Kidney (tissue), 14 donors: Measurements from ENCODE around the gene PEPD. TPM values are rescaled to one million over a fixed set of nuclear protein-coding genes. Genes with fewer than 3 reads are reported as not detected.

ENCODE experiments used
- DNase-seq, 5 donors: peaks; one replicate each; pipeline ENCODE4 v3.0.0-alpha.2; 2013 to 2020
- FAIRE-seq: peaks from 2 replicates; lab custom pipeline; 2012; peaks lifted over from hg19 to GRCh38; lab: Jason Lieb, UNC
- H3K27ac ChIP-seq, 2 donors: one replicate each; pipeline ENCODE4 v1.7.0; 2013; ENCODE audit warnings: low read depth in 2 of 2, low read length in 2 of 2, inconsistent platforms in 1 of 2
- H3K27me3 ChIP-seq: one replicate; pipeline ENCODE4 v1.7.1; 2013; ENCODE audit warnings: low read length, inconsistent platforms; ENCODE audit not compliant: control insufficient read depth, insufficient read depth
- H3K36me3 ChIP-seq, 3 donors: one replicate each; pipeline versions ENCODE4 v1.7.0 to v1.7.1; 2013; ENCODE audit warnings: low read length in 3 of 3, control low read depth in 1 of 3, inconsistent platforms in 1 of 3; ENCODE audit not compliant: insufficient read depth in 3 of 3, control insufficient read depth in 2 of 3
- H3K4me1 ChIP-seq, 3 donors: one replicate each; pipeline versions ENCODE4 v1.7.0 to v1.7.1; 2013; ENCODE audit warnings: low read length in 3 of 3, inconsistent platforms in 1 of 3, low read depth in 1 of 3; ENCODE audit not compliant: control insufficient read depth in 2 of 3, insufficient read depth in 2 of 3
- H3K4me3 ChIP-seq, 3 donors: one replicate each; pipeline versions ENCODE4 v1.7.0 to v1.8.1; 2013; ENCODE audit warnings: low read length in 3 of 3, control low read depth in 1 of 3, inconsistent platforms in 1 of 3
- H3K9ac ChIP-seq, 3 donors: one replicate each; pipeline versions ENCODE4 v1.7.0 to v1.7.1; 2013; ENCODE audit warnings: low read length in 3 of 3, control low read depth in 1 of 3, inconsistent platforms in 1 of 3
- H3K9me3 ChIP-seq, 3 donors: one replicate each; pipeline versions ENCODE4 v1.7.0 to v1.7.1; 2013; ENCODE audit warnings: low read length in 3 of 3, control low read depth in 1 of 3, inconsistent platforms in 1 of 3; ENCODE audit not compliant: control insufficient read depth in 2 of 3, insufficient read depth in 1 of 3
- intact Hi-C: fragments of 100-400 bp; cut with DNase I; formaldehyde crosslinking; loops from one replicate; pipeline ENCODE4 v1.11.1; 2022
- polyA plus RNA-seq: library from polyadenylated mRNA; stranded (reverse); fragments of 350-450 nt; fragmentation: Illumina TruSeq; extraction: RNeasy Lipid Tissue Mini Kit (QIAGEN cat#74804); gene quantifications from one replicate; pipeline ENCODE4 v1.2.3, GENCODE V29; 2014; ENCODE audit warnings: low read depth, low replicate concordance; ENCODE audit not compliant: insufficient read depth
- total RNA-seq: library from RNA; stranded (reverse); fragmentation: NEBNext Ultra II Directional; extraction: Animal tissue kit (Norgen Biotek cat#: 25700); gene quantifications from one replicate; pipeline ENCODE4 v1.2.1, GENCODE V29; 2021
- TF ChIP-seq, protein P1 (sequence below): IDR thresholded peaks from 3 replicates; pipeline ENCODE4 v1.5.1; 2012; ENCODE audit warnings: mild to moderate bottlenecking, moderate library complexity, borderline replicate concordance; ENCODE audit not compliant: insufficient read depth; ENCODE audit errors: extremely low read depth
- donor health status: control.
- donor health status: control.
- donor health status: control.
- donor health status: control.
- donor health status: control.
- donor health status: DM: yes; HTN: yes; CAD: no.
- donor health status: Normal renal cell carcinoma (clear cell type).

Gene PEPD
- total and polyA plus RNA-seq, 2 donors from 2014 or later: 71.4 to 402 TPM

DNA sequence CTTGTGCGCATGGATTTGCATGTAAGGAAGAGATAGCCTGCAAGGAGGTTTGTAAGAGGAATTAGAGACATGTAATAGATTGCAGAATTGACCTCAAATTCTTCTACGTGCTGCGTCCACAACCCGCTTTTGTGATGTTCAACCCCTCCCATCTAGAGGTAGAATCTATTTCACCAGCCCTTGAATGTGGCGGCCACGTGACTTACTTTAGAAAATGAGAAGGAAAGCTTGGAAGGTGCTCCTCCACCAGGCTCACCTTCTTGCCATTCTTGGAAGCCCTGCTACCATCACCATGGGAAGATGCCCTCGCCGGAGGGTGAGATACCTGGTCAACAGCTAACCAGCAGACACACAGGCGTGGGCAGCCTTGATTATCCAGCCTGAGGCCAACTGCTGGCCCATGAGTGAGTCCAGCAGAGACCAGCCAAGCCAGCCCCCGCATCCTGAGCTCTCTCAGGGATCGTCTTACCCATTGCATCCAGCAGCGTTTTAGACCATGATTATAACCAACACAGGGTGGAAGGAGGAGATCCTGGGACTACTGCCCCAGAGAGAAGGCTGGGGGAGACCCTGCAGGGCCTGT is 7.6 kb upstream of the PEPD start:
- no peak overlapping the region for H3K9ac ChIP-seq
- intact Hi-C loops: no loop called here
- H3K4me1 ChIP-seq: no peaks in the 10 kb centered on the region
- no peak overlapping the region for H3K4me3 ChIP-seq
- TF ChIP-seq, protein P1, sequence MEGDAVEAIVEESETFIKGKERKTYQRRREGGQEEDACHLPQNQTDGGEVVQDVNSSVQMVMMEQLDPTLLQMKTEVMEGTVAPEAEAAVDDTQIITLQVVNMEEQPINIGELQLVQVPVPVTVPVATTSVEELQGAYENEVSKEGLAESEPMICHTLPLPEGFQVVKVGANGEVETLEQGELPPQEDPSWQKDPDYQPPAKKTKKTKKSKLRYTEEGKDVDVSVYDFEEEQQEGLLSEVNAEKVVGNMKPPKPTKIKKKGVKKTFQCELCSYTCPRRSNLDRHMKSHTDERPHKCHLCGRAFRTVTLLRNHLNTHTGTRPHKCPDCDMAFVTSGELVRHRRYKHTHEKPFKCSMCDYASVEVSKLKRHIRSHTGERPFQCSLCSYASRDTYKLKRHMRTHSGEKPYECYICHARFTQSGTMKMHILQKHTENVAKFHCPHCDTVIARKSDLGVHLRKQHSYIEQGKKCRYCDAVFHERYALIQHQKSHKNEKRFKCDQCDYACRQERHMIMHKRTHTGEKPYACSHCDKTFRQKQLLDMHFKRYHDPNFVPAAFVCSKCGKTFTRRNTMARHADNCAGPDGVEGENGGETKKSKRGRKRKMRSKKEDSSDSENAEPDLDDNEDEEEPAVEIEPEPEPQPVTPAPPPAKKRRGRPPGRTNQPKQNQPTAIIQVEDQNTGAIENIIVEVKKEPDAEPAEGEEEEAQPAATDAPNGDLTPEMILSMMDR: no peak
- no peaks in the 10 kb centered on the region for H3K9me3 ChIP-seq
- no peaks in the 10 kb centered on the region for H3K36me3 ChIP-seq
- FAIRE-seq (no peak), DNase-seq (no peak)
- no peak overlapping the region for H3K27ac ChIP-seq
- H3K27me3 ChIP-seq: no peaks in the 10 kb centered on the region

DNA sequence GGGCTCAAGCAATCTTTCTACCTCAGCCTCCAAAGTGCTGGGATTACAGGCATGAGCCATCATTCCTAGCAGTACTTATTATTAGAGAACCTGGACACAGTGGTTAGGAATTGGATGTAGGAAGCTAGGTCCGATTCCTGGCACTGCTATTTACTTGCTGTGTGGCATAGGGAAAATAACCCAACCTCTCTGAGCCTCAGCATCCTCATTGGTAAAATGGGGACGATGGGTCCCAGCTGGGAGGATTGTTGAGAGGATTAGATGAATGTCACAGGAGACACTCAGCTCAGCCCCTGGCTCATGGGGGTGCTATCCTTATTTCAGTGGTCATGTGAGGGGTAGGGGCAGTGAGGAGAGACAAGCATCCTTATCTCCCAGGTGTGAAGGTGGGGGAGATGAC is 6.8 kb upstream of the PEPD start:
- no peaks in the 10 kb centered on the region for H3K27me3 ChIP-seq
- no peak for DNase-seq
- H3K27ac ChIP-seq: no peak overlapping the region
- H3K4me1 ChIP-seq: no peaks in the 10 kb centered on the region
- TF ChIP-seq, protein P1: no peak
- no peaks in the 10 kb centered on the region for H3K36me3 ChIP-seq
- no peak overlapping the region for H3K9ac ChIP-seq
- intact Hi-C loops: no loop called here
- no peak overlapping the region for H3K4me3 ChIP-seq
- no peak for FAIRE-seq
- no peaks in the 10 kb centered on the region for H3K9me3 ChIP-seq

DNA sequence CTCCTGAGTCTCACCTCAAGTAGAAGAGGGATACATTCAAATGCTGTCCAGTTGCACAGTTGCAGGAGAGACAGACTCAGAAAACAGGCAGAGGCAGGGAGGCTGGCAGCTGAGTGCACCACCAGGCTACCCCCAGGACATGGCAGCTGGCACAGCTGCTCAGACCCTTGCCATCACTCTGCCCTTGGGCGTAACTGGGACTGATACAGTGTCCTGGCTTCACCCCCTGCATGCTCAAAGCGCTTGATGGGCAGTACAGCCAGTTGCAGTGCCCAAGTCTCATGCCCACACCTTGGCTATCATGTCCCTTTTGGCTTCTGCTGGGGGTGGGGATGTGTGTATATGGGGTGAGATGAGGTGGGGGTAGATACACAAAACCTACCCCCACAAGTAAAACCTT is 5.5 kb upstream of the PEPD start:
- DNase-seq (no peak), FAIRE-seq (no peak)
- H3K27ac ChIP-seq: no peak overlapping the region
- TF ChIP-seq, protein P1: no peak
- no peak overlapping the region for H3K4me3 ChIP-seq
- H3K27me3 ChIP-seq: no peaks in the 10 kb centered on the region
- no peaks in the 10 kb centered on the region for H3K9me3 ChIP-seq
- peaks cover 0 to 3% (median 0%) of the 10 kb centered on the region in 3 donors for H3K4me1 ChIP-seq
- H3K36me3 ChIP-seq: no peaks in the 10 kb centered on the region
- intact Hi-C loops: no loop called here
- H3K9ac ChIP-seq: no peak overlapping the region
